ENCODE measurements around the gene SH3PXD2B. TPM values are rescaled to one million over a fixed set of nuclear protein-coding genes. Genes with fewer than 3 reads are reported as not detected.

The SH3PXD2B gene
- total and polyA plus RNA-seq, 8 donors, result 4.2 to 24.9 (median 11.0) TPM

- no peak overlapping the region for H3K4me3 ChIP-seq
- FAIRE-seq, result no peak
- H3K27ac ChIP-seq, result peak overlapping the region in 2 of 4 donors; percentile 17 to 34
- H3K36me3 ChIP-seq, result no peaks in the 10 kb centered on the region
- no peak for TF ChIP-seq CTCF (IDR thresholded peaks at IDR 0.05)
- no peaks in the 10 kb centered on the region for H3K4me1 ChIP-seq
- no peaks in the 10 kb centered on the region for H3K27me3 ChIP-seq
- intact Hi-C loops (cut with DNase I), result no loop called here
- WGBS, 2 donors, result 85 to 86% methylated on average over 12 of the region's 12 CpGs
- peak in 2 of 4 donors; percentile 4 to 5 for ATAC-seq
- DNase-seq, result no peak
- no peaks in the 10 kb centered on the region for H3K9me3 ChIP-seq
Observed at GRCh38 chr5:172428224-172429166, 25.8 kb downstream of the SH3PXD2B start.

- no peak overlapping the region for H3K27ac ChIP-seq
- FAIRE-seq, result no peak
Observed at GRCh38 chr5:172427202-172427601, 27.1 kb downstream of the SH3PXD2B start.

GRCh38 chr5:172426086-172426485, 28.2 kb downstream of the SH3PXD2B start:
- FAIRE-seq, result no peak
- no peak for ATAC-seq

More at GRCh38 chr5:172427202-172427601, 27.1 kb downstream of the SH3PXD2B start:
- H3K4me1 ChIP-seq, result no peaks in the 10 kb centered on the region
- WGBS, 2 donors, result 94 to 96% methylated on average over 5 of the region's 5 CpGs
- H3K36me3 ChIP-seq, result no peaks in the 10 kb centered on the region
- H3K27me3 ChIP-seq, result no peaks in the 10 kb centered on the region
- no peaks in the 10 kb centered on the region for H3K9me3 ChIP-seq
- no peak overlapping the region for H3K4me3 ChIP-seq
- ATAC-seq (no peak), DNase-seq (no peak)
- intact Hi-C loops (cut with DNase I), result no loop called here
- no peak for TF ChIP-seq CTCF (IDR thresholded peaks at IDR 0.05)

GRCh38 chr5:172425402-172425801, 28.9 kb downstream of the SH3PXD2B start:
- no peak for TF ChIP-seq CTCF (IDR thresholded peaks at IDR 0.05)
- no peaks in the 10 kb centered on the region for H3K36me3 ChIP-seq
- H3K27ac ChIP-seq, result no peak overlapping the region
- ATAC-seq (no peak), DNase-seq (no peak), FAIRE-seq (no peak)
- no peak overlapping the region for H3K4me3 ChIP-seq
- WGBS, 2 donors, result 88 to 89% methylated on average over 12 of the region's 12 CpGs
- peaks cover 0 to 4% (median under 1%) of the 10 kb centered on the region in 3 donors for H3K4me1 ChIP-seq
- no peaks in the 10 kb centered on the region for H3K9me3 ChIP-seq
- H3K27me3 ChIP-seq, result no peaks in the 10 kb centered on the region
- intact Hi-C loops (cut with DNase I), result no loop called here

More at GRCh38 chr5:172426086-172426485, 28.2 kb downstream of the SH3PXD2B start:
- no peaks in the 10 kb centered on the region for H3K4me1 ChIP-seq
- intact Hi-C loops (cut with DNase I), result no loop called here
- H3K27me3 ChIP-seq, result no peaks in the 10 kb centered on the region
- no peak overlapping the region for H3K4me3 ChIP-seq
- no peaks in the 10 kb centered on the region for H3K9me3 ChIP-seq
- whole genome bisulfite sequencing, 2 donors, result 82 to 88% methylated on average over 7 of the region's 7 CpGs
- H3K27ac ChIP-seq, result no peak overlapping the region
- DNase-seq, result no peak
- no peak for TF ChIP-seq CTCF (IDR thresholded peaks at IDR 0.05)
- H3K36me3 ChIP-seq, result no peaks in the 10 kb centered on the region

- TF ChIP-seq CTCF (IDR thresholded peaks at IDR 0.05), result no peak
- ATAC-seq (no peak), DNase-seq (no peak), FAIRE-seq (no peak)
- no peaks in the 10 kb centered on the region for H3K27me3 ChIP-seq
- 90 to 94% methylated on average over 6 of the region's 6 CpGs for WGBS, 2 donors
- no peaks in the 10 kb centered on the region for H3K9me3 ChIP-seq
- no peak overlapping the region for H3K4me3 ChIP-seq
- H3K36me3 ChIP-seq, result no peaks in the 10 kb centered on the region
- H3K4me1 ChIP-seq, result peaks cover 3 to 9% (median 6%) of the 10 kb centered on the region in 3 donors
- intact Hi-C loops (cut with DNase I), result no loop called here
- H3K27ac ChIP-seq, result no peak overlapping the region
Observed at GRCh38 chr5:172424808-172425207, 29.5 kb downstream of the SH3PXD2B start.
